HL-60 (cell line): ENCODE results near the gene ADAT3.
A peak's percentile ranks its signal among the peaks of the same experiment; 100 is the strongest.

Source experiments
- DNase-seq, 2 experiments: peaks; one replicate each; pipeline ENCODE4 v3.0.0-alpha.2; 2010 to 2020; ENCODE audit warnings: low read depth in 1 of 2, low spot score in 1 of 2
- H3K27ac ChIP-seq: fragments of 250-450 bp; sonication (Bioruptor Pico); replicated peaks from 2 replicates; pipeline ENCODE4 v1.5.1; 2020; ENCODE audit warnings: mild to moderate bottlenecking, moderate library complexity
- H3K27me3 ChIP-seq: fragments of 250-450 bp; sonication (Bioruptor Pico); 2 replicates; pipeline ENCODE4 v1.5.1; 2021; ENCODE audit warnings: mild to moderate bottlenecking, moderate library complexity; ENCODE audit not compliant: insufficient read depth, poor library complexity, severe bottlenecking
- H3K4me3 ChIP-seq: replicated peaks from 2 replicates; pipeline ENCODE4 v1.5.1; 2011; ENCODE audit warnings: mild to moderate bottlenecking, control low read depth, low read length; ENCODE audit not compliant: insufficient read depth
- GABPA ChIP-seq: IDR thresholded peaks from 2 replicates; pipeline ENCODE4 v1.6.1; 2012; ENCODE audit warnings: low read depth
- POLR2AphosphoS5 ChIP-seq: IDR thresholded peaks from 2 replicates; pipeline ENCODE4 v1.6.1; 2012; ENCODE audit warnings: low read depth
- SPI1 ChIP-seq: IDR thresholded peaks from 2 replicates; pipeline ENCODE4 v1.6.1; 2012; ENCODE audit warnings: low read depth, mild to moderate bottlenecking, borderline replicate concordance
- TF ChIP-seq, protein P1 (sequence below): IDR thresholded peaks from 2 replicates; pipeline ENCODE4 v1.6.1; 2012; ENCODE audit warnings: low read depth; ENCODE audit not compliant: insufficient replicate concordance
- TF ChIP-seq, protein P2 (sequence below): IDR thresholded peaks from one replicate; pipeline ENCODE4 v1.5.1; 2011; ENCODE audit warnings: low read length, control low read depth, inconsistent platforms; ENCODE audit not compliant: insufficient read depth

Gene ADAT3

DNA sequence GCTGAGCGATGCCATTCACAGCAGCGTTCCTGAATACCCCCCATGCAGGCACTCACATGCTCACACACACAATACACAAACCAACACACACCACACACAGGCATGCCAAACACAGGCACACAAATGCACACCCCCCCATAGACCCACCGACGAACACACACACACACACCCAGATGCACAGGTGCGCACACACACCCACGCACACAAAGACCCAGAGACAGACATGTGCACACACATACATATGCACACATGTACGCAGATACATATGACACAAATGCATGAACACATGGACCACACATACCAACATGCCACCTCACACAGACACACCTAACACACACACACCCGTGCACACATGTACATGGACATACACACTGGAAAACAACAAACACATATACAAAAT is 28.7 kb downstream of the ADAT3 start:
- DNase-seq: no peak
- no peaks in the 10 kb centered on the region for H3K27me3 ChIP-seq
- H3K4me3 ChIP-seq: no peak overlapping the region
- no peak overlapping the region for H3K27ac ChIP-seq
- TF ChIP-seq, protein P1, sequence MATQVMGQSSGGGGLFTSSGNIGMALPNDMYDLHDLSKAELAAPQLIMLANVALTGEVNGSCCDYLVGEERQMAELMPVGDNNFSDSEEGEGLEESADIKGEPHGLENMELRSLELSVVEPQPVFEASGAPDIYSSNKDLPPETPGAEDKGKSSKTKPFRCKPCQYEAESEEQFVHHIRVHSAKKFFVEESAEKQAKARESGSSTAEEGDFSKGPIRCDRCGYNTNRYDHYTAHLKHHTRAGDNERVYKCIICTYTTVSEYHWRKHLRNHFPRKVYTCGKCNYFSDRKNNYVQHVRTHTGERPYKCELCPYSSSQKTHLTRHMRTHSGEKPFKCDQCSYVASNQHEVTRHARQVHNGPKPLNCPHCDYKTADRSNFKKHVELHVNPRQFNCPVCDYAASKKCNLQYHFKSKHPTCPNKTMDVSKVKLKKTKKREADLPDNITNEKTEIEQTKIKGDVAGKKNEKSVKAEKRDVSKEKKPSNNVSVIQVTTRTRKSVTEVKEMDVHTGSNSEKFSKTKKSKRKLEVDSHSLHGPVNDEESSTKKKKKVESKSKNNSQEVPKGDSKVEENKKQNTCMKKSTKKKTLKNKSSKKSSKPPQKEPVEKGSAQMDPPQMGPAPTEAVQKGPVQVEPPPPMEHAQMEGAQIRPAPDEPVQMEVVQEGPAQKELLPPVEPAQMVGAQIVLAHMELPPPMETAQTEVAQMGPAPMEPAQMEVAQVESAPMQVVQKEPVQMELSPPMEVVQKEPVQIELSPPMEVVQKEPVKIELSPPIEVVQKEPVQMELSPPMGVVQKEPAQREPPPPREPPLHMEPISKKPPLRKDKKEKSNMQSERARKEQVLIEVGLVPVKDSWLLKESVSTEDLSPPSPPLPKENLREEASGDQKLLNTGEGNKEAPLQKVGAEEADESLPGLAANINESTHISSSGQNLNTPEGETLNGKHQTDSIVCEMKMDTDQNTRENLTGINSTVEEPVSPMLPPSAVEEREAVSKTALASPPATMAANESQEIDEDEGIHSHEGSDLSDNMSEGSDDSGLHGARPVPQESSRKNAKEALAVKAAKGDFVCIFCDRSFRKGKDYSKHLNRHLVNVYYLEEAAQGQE: no peak
- TF ChIP-seq POLR2AphosphoS5 (no peak), GABPA (no peak), SPI1 (no peak)
- TF ChIP-seq, protein P2, sequence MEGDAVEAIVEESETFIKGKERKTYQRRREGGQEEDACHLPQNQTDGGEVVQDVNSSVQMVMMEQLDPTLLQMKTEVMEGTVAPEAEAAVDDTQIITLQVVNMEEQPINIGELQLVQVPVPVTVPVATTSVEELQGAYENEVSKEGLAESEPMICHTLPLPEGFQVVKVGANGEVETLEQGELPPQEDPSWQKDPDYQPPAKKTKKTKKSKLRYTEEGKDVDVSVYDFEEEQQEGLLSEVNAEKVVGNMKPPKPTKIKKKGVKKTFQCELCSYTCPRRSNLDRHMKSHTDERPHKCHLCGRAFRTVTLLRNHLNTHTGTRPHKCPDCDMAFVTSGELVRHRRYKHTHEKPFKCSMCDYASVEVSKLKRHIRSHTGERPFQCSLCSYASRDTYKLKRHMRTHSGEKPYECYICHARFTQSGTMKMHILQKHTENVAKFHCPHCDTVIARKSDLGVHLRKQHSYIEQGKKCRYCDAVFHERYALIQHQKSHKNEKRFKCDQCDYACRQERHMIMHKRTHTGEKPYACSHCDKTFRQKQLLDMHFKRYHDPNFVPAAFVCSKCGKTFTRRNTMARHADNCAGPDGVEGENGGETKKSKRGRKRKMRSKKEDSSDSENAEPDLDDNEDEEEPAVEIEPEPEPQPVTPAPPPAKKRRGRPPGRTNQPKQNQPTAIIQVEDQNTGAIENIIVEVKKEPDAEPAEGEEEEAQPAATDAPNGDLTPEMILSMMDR: no peak

DNA sequence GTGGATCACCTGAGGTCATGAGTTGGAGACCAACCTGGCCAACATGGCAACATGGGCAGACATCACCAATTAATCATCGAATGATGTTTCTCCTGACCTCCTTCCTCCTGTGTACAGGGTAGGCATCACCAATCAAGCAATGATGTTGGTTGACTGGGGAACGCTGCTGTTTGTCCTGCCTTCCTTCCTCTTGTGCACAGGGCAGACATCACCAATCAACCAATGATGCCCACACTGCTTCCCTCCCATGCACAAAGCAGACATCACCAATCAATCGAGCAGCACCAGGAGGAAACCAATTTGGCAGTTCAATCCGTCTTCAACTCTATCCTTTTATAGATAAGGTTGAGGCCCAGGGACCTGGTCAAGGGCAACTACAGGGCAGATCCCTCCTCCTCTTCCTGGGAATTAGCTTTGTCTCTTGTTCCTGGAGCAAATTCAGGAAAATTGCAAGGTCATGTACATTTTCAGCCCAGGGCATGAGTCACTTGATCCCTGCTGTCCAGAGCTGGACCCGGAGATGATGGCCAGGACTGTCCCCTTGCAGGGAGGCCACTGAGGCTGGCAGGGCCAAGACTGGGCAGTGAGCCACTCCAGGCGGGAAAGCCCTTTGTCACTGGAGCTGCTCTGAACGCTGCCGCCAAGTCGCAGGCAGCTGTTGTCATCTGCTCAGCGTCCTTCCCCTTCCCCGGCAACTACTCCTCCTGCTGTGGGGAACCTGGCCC is 30.4 kb downstream of the ADAT3 start:
- H3K27me3 ChIP-seq: no peaks in the 10 kb centered on the region
- peak; percentile 83 to 88 for DNase-seq
- TF ChIP-seq POLR2AphosphoS5: 0 out of 2 replicates have a peak, but pooled peaks have one; percentile 38
- no peak for TF ChIP-seq GABPA
- TF ChIP-seq SPI1: no peak
- TF ChIP-seq, protein P1: no peak
- TF ChIP-seq, protein P2: no peak
- H3K27ac ChIP-seq: no peak overlapping the region
- no peak overlapping the region for H3K4me3 ChIP-seq

DNA sequence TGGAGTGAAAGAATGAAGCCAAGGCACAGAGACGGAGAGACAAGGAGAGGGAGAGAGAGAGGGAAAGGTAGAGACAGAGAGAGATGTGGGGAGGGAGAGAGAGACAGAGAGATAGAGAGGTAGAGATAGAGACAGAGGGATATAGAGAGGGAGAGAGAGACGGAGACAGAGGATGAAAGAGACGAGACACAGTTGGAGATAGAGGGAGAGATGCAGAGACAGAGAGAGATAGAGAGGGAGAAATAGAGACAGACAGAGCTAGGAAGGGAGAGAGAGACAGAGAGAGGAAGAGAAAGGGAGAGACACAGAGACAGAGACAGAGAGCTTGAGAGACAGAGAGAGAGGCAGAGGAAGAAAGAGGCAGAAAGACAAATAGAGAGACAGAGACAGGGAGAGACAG is 31.2 kb downstream of the ADAT3 start:
- Histone ChIP-seq H3K27me3 (no peaks in the 10 kb centered on the region), H3K4me3 (no peak overlapping the region), H3K27ac (no peak overlapping the region)
- no peak for DNase-seq
- TF ChIP-seq SPI1 (no peak), POLR2AphosphoS5 (no peak), GABPA (no peak)
- TF ChIP-seq, protein P2: no peak
- TF ChIP-seq, protein P1: no peak
